GM12865 (cell line): ENCODE results near the gene WASF2.

Source experiments
- DNase-seq: peaks from one replicate; pipeline ENCODE4 v3.0.0; 2010; ENCODE audit warnings: low read depth
- H3K4me3 ChIP-seq: 2 replicates; pipeline ENCODE4 v1.5.1; 2011; ENCODE audit warnings: mild to moderate bottlenecking, low read depth, low read length, control low read depth
- CTCF ChIP-seq: IDR thresholded peaks from 2 replicates; pipeline ENCODE4 v1.5.1; 2011; ENCODE audit warnings: low read length, control low read depth, low read depth, inconsistent platforms; ENCODE audit not compliant: insufficient read depth; ENCODE audit errors: missing control alignments

WASF2 gene

GRCh38 chr1:27519331-27520258 lies 29.6 kb upstream of the WASF2 start:
- H3K4me3 ChIP-seq, result no peak overlapping the region

GRCh38 chr1:27518808-27519207 lies 28.8 kb upstream of the WASF2 start:
- no peak overlapping the region for H3K4me3 ChIP-seq
- TF ChIP-seq CTCF, result no peak
- DNase-seq, result no peak

More at GRCh38 chr1:27519331-27520258, 29.6 kb upstream of the WASF2 start:
- no peak for DNase-seq
- no peak for TF ChIP-seq CTCF

- no peak for TF ChIP-seq CTCF
- DNase-seq, result no peak
- H3K4me3 ChIP-seq, result no peak overlapping the region
Measured at GRCh38 chr1:27517907-27518718, 28.1 kb upstream of the WASF2 start.

GRCh38 chr1:27517301-27517700 lies 27.3 kb upstream of the WASF2 start:
- no peak overlapping the region for H3K4me3 ChIP-seq
- TF ChIP-seq CTCF, result no peak
- no peak for DNase-seq

GRCh38 chr1:27515626-27516025 lies 25.7 kb upstream of the WASF2 start:
- TF ChIP-seq CTCF, result no peak
- no peak for DNase-seq
- H3K4me3 ChIP-seq, result no peak overlapping the region

GRCh38 chr1:27513958-27514357 lies 24.0 kb upstream of the WASF2 start:
- no peak overlapping the region for H3K4me3 ChIP-seq
- no peak for TF ChIP-seq CTCF
- no peak for DNase-seq
